ENCODE data around the gene CDK16. TPM values are rescaled to one million over a fixed set of nuclear protein-coding genes. Genes with fewer than 3 reads are reported as not detected.
"Not testable (repeated sequence)": the region's sequence is repeated elsewhere in the genome, so short reads cannot be mapped to it uniquely, and the experiment has no call there.

CDK16 gene
- total RNA-seq, 3 donors from 2014 or later, result 81.9 to 111 (median 109) TPM

DNA sequence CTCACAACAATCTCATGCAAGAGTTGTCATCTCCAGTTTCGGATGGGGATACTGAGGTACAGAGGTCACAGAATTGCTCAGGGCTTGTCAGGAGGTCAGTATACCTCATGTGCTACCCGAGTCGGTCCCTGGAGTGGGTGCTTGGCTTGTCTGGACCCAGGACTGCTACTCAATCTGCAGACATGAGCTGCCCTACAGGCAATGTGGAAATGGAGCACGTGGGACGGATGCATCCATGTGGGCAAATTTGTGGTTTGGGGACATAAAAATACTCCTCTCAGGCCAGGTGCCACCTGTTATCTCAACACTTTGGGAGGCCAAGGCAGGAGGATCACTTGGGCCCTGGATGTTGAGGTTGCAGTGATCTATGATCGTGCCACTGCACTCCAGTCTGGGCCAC lies 30.1 kb downstream of the CDK16 start:
- DNase-seq, result no peak
- intact Hi-C loops (cut with DNase I, micrococcal nuclease), result no loop called here
- ATAC-seq, result no peak
- H3K4me3 ChIP-seq, result no peak overlapping the region
- H3K4me1 ChIP-seq (ENCODE audit: low read depth), result no peaks in the 10 kb centered on the region
- no peaks in the 10 kb centered on the region for H3K36me3 ChIP-seq (ENCODE audit: low read depth)
- TF ChIP-seq, protein P1, sequence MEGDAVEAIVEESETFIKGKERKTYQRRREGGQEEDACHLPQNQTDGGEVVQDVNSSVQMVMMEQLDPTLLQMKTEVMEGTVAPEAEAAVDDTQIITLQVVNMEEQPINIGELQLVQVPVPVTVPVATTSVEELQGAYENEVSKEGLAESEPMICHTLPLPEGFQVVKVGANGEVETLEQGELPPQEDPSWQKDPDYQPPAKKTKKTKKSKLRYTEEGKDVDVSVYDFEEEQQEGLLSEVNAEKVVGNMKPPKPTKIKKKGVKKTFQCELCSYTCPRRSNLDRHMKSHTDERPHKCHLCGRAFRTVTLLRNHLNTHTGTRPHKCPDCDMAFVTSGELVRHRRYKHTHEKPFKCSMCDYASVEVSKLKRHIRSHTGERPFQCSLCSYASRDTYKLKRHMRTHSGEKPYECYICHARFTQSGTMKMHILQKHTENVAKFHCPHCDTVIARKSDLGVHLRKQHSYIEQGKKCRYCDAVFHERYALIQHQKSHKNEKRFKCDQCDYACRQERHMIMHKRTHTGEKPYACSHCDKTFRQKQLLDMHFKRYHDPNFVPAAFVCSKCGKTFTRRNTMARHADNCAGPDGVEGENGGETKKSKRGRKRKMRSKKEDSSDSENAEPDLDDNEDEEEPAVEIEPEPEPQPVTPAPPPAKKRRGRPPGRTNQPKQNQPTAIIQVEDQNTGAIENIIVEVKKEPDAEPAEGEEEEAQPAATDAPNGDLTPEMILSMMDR (IDR thresholded peaks at IDR 0.05), result no peak
- no peaks in the 10 kb centered on the region for H3K9me3 ChIP-seq

DNA sequence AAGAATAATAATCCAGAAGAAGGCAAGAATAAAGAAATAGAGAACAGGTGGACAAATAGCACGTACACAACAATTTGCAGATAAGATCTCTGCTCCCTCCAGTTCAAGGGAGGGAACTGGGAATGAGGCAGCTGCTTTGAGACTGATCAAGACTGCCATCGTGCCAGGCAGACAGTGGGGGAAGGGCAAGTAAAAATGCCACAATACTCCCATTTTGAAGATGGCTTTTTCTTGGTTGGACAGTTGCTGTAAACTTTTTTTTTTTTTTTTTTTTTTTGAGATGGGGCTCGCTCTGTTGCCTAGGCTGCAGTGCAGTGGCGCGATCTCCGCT lies 31.5 kb downstream of the CDK16 start:
- intact Hi-C loops (cut with DNase I, micrococcal nuclease), result no loop called here
- TF ChIP-seq, protein P1 (IDR thresholded peaks at IDR 0.05), result no peak
- ATAC-seq (no peak), DNase-seq (no peak)
- Histone ChIP-seq H3K36me3 (ENCODE audit: low read depth) (no peaks in the 10 kb centered on the region), H3K9me3 (no peaks in the 10 kb centered on the region), H3K4me1 (ENCODE audit: low read depth) (no peaks in the 10 kb centered on the region), H3K4me3 (no peak overlapping the region)

DNA sequence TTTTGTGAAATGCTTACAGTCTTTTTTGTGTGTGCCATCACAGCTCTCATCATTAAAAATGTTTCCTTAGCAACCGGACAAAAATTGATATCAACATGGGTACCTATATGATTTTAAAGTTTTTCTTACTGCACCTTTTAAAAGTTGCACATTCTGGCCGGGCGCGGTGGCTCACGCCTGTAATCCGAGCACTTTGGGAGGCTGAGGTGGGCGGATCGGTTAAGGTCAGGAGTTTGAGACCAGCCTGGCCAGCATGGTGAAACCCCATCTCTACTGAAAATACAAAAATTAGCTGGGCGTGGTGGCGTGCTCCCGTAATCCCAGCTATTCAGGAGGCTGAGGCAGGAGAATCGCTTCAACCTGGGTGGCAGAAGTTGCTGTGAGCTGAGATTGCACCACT lies 39.1 kb downstream of the CDK16 start:
- H3K4me1 ChIP-seq (ENCODE audit: low read depth); intact Hi-C loops (cut with DNase I, micrococcal nuclease): not testable (repeated sequence)

DNA sequence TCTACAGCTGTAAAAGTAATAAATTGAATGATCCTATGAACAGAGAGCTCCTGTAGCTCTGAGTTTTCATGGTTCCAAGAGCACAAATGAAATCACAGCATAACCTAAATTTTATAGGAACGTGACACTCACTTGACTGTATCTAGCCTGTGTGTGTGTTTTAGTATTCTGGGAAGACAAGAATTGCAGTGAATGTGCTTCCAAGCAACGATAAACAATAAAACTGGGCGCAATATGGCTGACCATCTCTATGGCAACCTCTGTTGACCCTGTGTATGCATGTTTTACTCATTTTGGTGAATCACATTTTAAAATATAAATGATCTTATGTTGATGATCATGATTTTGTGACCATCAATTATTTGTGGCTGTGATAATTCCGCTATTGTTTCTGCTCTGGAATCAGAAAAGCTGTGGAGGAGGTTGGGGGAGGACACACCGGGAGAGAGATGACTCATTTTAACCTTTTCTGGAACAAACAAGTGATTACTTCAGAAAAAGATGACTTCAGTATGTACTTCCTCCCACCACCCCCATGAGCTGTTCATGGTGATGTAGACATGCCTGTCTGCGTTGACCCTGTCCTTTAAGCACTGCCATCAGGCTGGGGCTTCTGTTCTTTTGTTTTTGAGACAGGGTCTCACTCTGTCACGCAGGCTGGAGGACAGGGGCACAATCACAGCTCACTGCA lies 46.1 kb downstream of the CDK16 start:
- Histone ChIP-seq H3K4me3 (no peak overlapping the region), H3K36me3 (ENCODE audit: low read depth) (no peaks in the 10 kb centered on the region), H3K4me1 (ENCODE audit: low read depth) (no peaks in the 10 kb centered on the region), H3K9me3 (no peaks in the 10 kb centered on the region)
- intact Hi-C loops (cut with DNase I, micrococcal nuclease), result no loop called here
- DNase-seq (no peak), ATAC-seq (no peak)
- TF ChIP-seq, protein P1 (IDR thresholded peaks at IDR 0.05), result no peak

More for the DNA sequence above, 39.1 kb downstream of the CDK16 start:
- not testable (repeated sequence) for H3K36me3 ChIP-seq (ENCODE audit: low read depth); H3K9me3 ChIP-seq; ATAC-seq; DNase-seq; H3K4me3 ChIP-seq

DNA sequence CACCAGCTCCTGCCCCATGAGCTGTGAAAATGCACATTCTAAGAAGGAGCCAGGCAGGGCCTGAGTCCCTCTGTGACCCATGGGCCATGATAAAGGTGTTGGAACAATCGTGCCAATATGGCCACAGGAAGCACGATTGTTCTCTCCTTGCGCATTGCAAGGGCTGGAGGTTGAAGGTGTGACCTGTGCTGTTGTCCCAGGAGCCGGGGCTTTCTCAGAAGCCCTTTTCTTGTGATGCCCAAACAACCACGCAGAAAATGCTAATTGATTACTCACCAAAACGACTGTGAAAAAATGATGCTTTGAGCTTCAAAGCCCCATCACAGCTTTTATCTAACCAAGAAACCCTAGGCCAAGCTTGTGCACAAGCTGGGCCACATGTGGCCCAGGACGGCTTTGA lies 48.2 kb downstream of the CDK16 start:
- TF ChIP-seq, protein P1 (IDR thresholded peaks at IDR 0.05), result no peak
- Histone ChIP-seq H3K9me3 (no peaks in the 10 kb centered on the region), H3K4me3 (no peak overlapping the region), H3K36me3 (ENCODE audit: low read depth) (no peaks in the 10 kb centered on the region), H3K4me1 (ENCODE audit: low read depth) (no peaks in the 10 kb centered on the region)
- intact Hi-C loops (cut with DNase I, micrococcal nuclease), result no loop called here
- ATAC-seq (no peak), DNase-seq (no peak)

DNA sequence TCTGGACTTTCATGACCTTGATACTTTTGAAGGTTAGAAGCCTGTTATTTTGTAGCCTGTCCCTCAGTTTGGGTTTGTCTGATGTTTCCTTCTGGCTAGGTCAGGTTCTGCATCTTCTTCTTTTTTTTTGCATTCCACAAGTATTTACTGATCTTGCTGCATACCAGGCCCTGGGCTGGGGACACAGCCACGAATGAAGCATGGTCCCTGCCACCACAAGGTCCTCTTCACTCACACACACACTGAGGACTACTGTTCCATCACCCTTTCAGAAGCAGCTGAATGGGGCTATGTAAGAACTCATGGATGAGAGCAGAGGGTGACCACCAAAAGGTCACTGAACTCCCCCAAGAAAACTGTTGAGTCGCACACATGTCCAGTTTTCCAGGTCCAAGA lies 53.5 kb downstream of the CDK16 start:
- Histone ChIP-seq H3K4me1 (ENCODE audit: low read depth) (no peaks in the 10 kb centered on the region), H3K36me3 (ENCODE audit: low read depth) (no peaks in the 10 kb centered on the region), H3K4me3 (no peak overlapping the region), H3K9me3 (no peaks in the 10 kb centered on the region)
- ATAC-seq (no peak), DNase-seq (no peak)
- intact Hi-C loops (cut with DNase I, micrococcal nuclease), result no loop called here
- TF ChIP-seq, protein P1 (IDR thresholded peaks at IDR 0.05), result no peak
